Tibial nerve (tissue), 4 donors: Measurements from ENCODE around the gene TRPV5. TPM values are rescaled to one million over a fixed set of nuclear protein-coding genes. Genes with fewer than 3 reads are reported as not detected.

Source experiments
- DNase-seq, 2 donors: peaks; one replicate each; pipeline ENCODE4 v3.0.0-alpha.2; 2019; ENCODE audit warnings: low spot score in 2 of 2
- H3K27ac ChIP-seq, 4 donors: fragments of 200-600 bp; sonication (generic) in 3 of 4; one replicate each; pipeline ENCODE4 v1.5.1; 2017 to 2019; ENCODE audit warnings: mild to moderate bottlenecking in 1 of 4
- H3K27me3 ChIP-seq, 2 donors: fragments of 200-600 bp; sonication (generic) in 1 of 2; one replicate each; pipeline versions ENCODE4 v1.5.1 to v1.6.0; 2017 to 2019
- H3K36me3 ChIP-seq, 3 donors: fragments of 200-600 bp; sonication (generic); one replicate each; pipeline ENCODE4 v1.5.1; 2018 to 2019
- H3K4me1 ChIP-seq, 4 donors: fragments of 200-600 bp; sonication (generic) in 3 of 4; one replicate each; pipeline ENCODE4 v1.5.1; 2017 to 2019
- H3K4me3 ChIP-seq, 4 donors: fragments of 200-600 bp; sonication (generic) in 3 of 4; one replicate each; pipeline ENCODE4 v1.5.1; 2017 to 2019; ENCODE audit warnings: mild to moderate bottlenecking in 1 of 4, moderate library complexity in 1 of 4
- H3K9me3 ChIP-seq, 4 donors: fragments of 200-600 bp; sonication (generic) in 3 of 4; one replicate each; pipeline ENCODE4 v1.5.1; 2017 to 2019
- CTCF ChIP-seq, 5 experiments: fragments of 200-600 bp in 3 of 5; fragments of 450-650 bp in 2 of 5; sonication (generic) in 3 of 5; IDR thresholded peaks; one replicate each; pipeline ENCODE4 v1.5.1; 2016 to 2019; ENCODE audit warnings: antibody characterized with exemption in 5 of 5, mild to moderate bottlenecking in 3 of 5, moderate library complexity in 2 of 5
- EP300 ChIP-seq, 2 donors: sonication (generic); formaldehyde crosslinking; IDR thresholded peaks; one replicate each; pipeline ENCODE4 v1.6.1; 2017; ENCODE audit warnings: antibody characterized with exemption in 2 of 2, mild to moderate bottlenecking in 1 of 2
- POLR2A ChIP-seq, 2 donors: fragments of 450-650 bp; IDR thresholded peaks; one replicate each; pipeline ENCODE4 v1.6.1; 2017; ENCODE audit warnings: antibody characterized with exemption in 2 of 2, mild to moderate bottlenecking in 2 of 2, moderate library complexity in 2 of 2
- WGBS, 2 donors: methylation state at CpG; one replicate each; pipeline ENCODE4 v1.1.5; 2018; 5-methylcytosine and 5-hydroxymethylcytosine counted together
- total RNA-seq, 4 donors: library from RNA; depleted of rRNA; stranded (reverse); fragments of >200 nt; gene quantifications; one replicate each; pipeline ENCODE4 v1.1.0, GENCODE V29; 2016

Gene TRPV5
- total RNA-seq, 4 donors from 2014 or later: 0.20 to 0.21 TPM; not detected in 2

DNA sequence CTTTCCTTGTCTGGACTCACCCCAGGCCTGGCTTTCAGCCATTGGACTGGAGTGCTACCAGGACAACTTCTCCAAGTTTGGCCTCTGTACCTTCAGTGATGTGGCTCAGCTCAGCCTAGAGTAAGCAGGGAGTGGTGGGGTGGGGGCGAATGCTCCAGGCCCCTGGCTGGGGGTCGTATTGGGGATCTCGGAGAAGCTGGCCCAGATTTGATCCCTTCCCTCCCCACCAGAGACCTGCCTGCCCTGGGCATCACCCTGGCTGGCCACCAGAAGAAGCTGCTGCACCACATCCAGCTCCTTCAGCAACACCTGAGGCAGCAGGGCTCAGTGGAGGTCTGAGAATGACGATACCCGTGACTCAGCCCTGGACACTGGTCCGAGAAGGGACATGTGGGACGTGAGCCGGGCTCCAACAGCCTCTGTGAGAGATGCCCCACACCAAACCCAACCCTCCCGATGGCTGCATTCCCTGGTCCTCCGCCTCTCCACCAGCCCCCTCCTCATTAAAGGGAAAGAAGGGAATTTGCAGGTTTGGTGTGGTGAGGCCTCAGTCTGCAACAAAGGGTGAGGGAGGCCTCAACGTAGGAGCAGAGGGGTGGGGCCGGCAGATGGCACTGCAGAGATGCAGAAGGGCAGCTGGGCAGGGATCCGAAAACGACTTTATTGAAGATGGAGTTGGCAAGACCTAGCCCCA, 62.8 kb downstream of the TRPV5 start:
- DNase-seq: no peak
- 85 to 86% methylated on average over 14 of the region's 14 CpGs for WGBS, 2 donors
- Histone ChIP-seq H3K27me3 (no peaks in the 10 kb centered on the region), H3K36me3 (peaks cover 0 to 47% (median 0%) of the 10 kb centered on the region in 3 donors), H3K4me1 (no peaks in the 10 kb centered on the region), H3K27ac (no peak overlapping the region), H3K9me3 (no peaks in the 10 kb centered on the region), H3K4me3 (no peak overlapping the region)
- no peak for TF ChIP-seq EP300 (IDR thresholded peaks at IDR 0.05)
- no peak for TF ChIP-seq POLR2A (IDR thresholded peaks at IDR 0.05)
- TF ChIP-seq CTCF (IDR thresholded peaks at IDR 0.05): no peak

- no peak overlapping the region for H3K4me3 ChIP-seq
- no peaks in the 10 kb centered on the region for H3K9me3 ChIP-seq
- no peak overlapping the region for H3K27ac ChIP-seq
- DNase-seq: no peak
- H3K4me1 ChIP-seq: no peaks in the 10 kb centered on the region
- no peak for TF ChIP-seq EP300 (IDR thresholded peaks at IDR 0.05)
- TF ChIP-seq POLR2A (IDR thresholded peaks at IDR 0.05): no peak
- TF ChIP-seq CTCF (IDR thresholded peaks at IDR 0.05): no peak
- H3K36me3 ChIP-seq: peaks cover 0 to 47% (median 0%) of the 10 kb centered on the region in 3 donors
- 76 to 91% methylated on average over 8 of the region's 8 CpGs for WGBS, 2 donors
- H3K27me3 ChIP-seq: no peaks in the 10 kb centered on the region
These were observed 63.4 kb downstream of the TRPV5 start for GRCh38 chr7:142870147-142870559.

DNA sequence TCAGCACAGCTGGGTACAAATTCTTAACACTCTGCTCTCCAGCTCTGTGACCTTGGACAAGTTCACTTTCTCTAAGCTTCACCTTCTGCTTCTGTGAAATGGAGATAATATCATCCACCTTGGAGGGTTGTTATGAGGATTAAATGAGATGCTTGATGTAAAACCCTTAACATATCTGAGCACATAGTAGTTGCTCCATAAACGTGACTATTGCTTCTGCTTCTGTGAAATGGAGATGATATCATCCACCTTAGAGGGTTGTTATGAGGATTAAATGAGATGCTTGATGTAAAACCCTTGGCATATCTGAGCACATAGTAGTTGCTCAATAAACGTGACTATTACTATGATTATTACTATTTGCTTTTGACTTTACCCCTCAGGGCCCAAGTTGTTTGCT, 64.1 kb downstream of the TRPV5 start:
- Histone ChIP-seq H3K36me3 (peaks cover 0 to 50% (median 0%) of the 10 kb centered on the region in 3 donors), H3K4me1 (no peaks in the 10 kb centered on the region), H3K27ac (no peak overlapping the region), H3K27me3 (no peaks in the 10 kb centered on the region), H3K9me3 (no peaks in the 10 kb centered on the region), H3K4me3 (no peak overlapping the region)
- 95% methylated on average over 2 of the region's 2 CpGs for WGBS, 2 donors
- no peak for DNase-seq
- TF ChIP-seq EP300 (IDR thresholded peaks at IDR 0.05): no peak
- no peak for TF ChIP-seq CTCF (IDR thresholded peaks at IDR 0.05)
- no peak for TF ChIP-seq POLR2A (IDR thresholded peaks at IDR 0.05)

DNA sequence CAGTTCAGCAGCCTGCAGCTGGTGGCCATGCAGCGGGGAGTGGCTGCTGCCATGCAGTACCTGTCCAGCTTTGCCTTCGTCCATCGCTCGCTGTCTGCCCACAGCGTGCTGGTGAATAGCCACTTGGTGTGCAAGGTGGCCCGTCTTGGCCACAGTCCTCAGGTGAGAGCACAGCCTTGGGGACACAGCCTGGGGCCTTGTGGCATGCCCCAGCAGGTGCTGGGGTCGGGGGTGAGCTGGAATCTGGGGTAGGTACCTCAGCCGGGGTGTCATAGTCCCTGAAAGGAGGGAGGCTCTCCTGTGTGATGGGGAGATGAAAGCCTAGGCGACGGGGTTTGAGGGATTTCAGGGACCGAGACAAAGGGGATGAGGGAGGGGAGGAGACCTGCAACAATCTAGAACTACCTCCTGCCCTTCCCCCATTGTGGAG, 64.5 kb downstream of the TRPV5 start:
- TF ChIP-seq POLR2A (IDR thresholded peaks at IDR 0.05): no peak
- TF ChIP-seq CTCF (IDR thresholded peaks at IDR 0.05): no peak
- no peak for TF ChIP-seq EP300 (IDR thresholded peaks at IDR 0.05)
- WGBS, 2 donors: 94 to 97% methylated on average over 11 of the region's 11 CpGs
- no peaks in the 10 kb centered on the region for H3K9me3 ChIP-seq
- H3K4me1 ChIP-seq: no peaks in the 10 kb centered on the region
- no peak for DNase-seq
- no peak overlapping the region for H3K27ac ChIP-seq
- no peak overlapping the region for H3K4me3 ChIP-seq
- H3K27me3 ChIP-seq: no peaks in the 10 kb centered on the region
- H3K36me3 ChIP-seq: peaks cover 0 to 54% (median 0%) of the 10 kb centered on the region in 3 donors

DNA sequence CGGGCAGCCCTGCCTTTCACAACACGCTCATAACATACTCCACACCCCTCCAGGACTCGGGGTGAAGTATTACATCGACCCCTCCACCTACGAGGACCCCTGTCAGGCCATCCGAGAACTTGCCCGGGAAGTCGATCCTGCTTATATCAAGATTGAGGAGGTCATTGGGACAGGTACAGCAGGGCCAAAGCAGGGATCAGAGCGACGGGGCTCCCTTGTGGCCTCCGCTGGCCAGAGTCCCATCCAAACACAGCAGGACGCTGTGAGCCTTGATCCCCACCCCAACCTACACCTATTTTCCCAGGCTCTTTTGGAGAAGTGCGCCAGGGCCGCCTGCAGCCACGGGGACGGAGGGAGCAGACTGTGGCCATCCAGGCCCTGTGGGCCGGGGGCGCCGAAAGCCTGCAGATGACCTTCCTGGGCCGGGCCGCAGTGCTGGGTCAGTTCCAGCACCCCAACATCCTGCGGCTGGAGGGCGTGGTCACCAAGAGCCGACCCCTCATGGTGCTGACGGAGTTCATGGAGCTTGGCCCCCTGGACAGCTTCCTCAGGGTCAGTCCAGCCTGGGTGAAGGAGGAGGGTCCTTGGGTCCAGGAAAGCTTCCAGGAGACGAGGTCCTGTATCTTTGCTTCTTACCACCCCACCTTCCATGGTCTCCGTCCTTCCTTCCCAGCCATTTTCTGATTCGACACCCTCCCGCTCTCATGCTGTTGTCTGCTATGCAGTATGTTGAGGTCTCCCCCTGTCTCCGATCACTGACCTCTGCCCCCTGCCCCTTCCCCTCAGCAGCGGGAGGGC, 65.2 kb downstream of the TRPV5 start:
- Histone ChIP-seq H3K4me3 (no peak overlapping the region), H3K36me3 (peaks cover 0 to 61% (median 0%) of the 10 kb centered on the region in 3 donors), H3K9me3 (no peaks in the 10 kb centered on the region), H3K27me3 (no peaks in the 10 kb centered on the region), H3K27ac (no peak overlapping the region), H3K4me1 (no peaks in the 10 kb centered on the region)
- WGBS, 2 donors: 83 to 86% methylated on average over 20 of the region's 31 CpGs
- DNase-seq: no peak
- no peak for TF ChIP-seq POLR2A (IDR thresholded peaks at IDR 0.05)
- no peak for TF ChIP-seq CTCF (IDR thresholded peaks at IDR 0.05)
- no peak for TF ChIP-seq EP300 (IDR thresholded peaks at IDR 0.05)
